LNCAP (cell line): ENCODE data around the gene PALLD.

Experiments used
- TF ChIP-seq, protein P1 (sequence below): fragments of 450-650 bp; IDR thresholded peaks from 2 replicates; pipeline ENCODE4 v1.5.1; 2017; ENCODE audit warnings: mild to moderate bottlenecking

PALLD gene

DNA sequence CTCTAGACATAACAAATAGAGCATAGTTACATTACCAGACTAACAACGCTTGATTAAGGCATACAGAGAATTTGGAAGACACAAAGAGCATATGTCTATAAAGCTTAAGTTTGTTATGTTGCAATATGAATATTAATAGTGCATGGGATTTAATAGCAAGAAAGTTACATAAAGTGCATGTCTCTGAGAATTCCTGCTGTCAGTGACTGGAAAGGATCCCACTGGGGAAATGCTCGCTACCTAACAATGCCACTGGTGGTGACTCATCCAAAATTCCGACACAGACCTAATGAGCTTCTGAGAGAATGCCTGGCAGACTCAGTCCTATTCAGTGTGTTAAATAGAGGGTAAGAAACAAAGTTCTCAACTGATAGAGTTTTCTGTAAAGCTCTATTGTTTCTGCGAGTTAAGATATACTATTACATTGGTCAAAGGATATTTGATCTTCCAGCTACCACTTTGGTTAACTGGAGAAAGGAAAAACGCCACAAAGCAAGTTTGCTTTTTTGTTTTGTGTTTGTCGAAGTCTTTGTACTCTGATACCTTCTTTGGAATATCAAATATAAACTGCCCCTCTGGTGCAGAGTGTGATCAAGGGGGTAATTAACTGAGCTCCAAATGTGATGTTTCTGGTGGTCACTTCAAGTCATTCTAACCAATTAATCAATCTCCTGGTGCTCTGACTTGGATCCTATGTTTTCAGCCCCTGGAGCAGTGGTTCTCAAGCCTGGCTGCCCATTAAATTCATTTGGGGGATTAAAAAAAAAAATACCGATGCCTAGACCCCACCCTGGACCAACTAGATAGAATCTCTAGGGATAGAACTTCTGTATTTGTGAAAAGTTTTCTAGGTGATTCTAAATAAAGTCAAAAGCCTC is 107.9 kb downstream of the PALLD start:
- TF ChIP-seq, protein P1, sequence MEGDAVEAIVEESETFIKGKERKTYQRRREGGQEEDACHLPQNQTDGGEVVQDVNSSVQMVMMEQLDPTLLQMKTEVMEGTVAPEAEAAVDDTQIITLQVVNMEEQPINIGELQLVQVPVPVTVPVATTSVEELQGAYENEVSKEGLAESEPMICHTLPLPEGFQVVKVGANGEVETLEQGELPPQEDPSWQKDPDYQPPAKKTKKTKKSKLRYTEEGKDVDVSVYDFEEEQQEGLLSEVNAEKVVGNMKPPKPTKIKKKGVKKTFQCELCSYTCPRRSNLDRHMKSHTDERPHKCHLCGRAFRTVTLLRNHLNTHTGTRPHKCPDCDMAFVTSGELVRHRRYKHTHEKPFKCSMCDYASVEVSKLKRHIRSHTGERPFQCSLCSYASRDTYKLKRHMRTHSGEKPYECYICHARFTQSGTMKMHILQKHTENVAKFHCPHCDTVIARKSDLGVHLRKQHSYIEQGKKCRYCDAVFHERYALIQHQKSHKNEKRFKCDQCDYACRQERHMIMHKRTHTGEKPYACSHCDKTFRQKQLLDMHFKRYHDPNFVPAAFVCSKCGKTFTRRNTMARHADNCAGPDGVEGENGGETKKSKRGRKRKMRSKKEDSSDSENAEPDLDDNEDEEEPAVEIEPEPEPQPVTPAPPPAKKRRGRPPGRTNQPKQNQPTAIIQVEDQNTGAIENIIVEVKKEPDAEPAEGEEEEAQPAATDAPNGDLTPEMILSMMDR = no peak

DNA sequence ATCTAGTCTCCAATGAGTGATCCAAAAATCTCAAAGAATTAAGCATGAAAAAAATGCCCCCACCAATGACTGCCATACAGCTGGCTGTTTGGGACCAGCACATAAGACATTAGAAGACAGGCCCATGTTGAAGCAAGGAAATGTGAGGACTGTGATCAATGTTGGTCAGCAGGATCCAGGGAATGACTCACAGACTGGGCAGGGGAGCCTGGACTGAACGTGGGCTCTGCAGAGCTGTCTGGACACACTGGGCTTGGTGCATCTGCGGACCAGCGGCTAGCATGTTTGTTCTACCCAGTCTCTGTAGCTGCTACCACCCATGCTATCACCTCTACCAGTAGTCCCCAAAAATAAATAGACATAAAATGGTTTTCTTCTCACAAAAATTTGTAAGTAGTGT is 108.6 kb downstream of the PALLD start:
- TF ChIP-seq, protein P1 = no peak

DNA sequence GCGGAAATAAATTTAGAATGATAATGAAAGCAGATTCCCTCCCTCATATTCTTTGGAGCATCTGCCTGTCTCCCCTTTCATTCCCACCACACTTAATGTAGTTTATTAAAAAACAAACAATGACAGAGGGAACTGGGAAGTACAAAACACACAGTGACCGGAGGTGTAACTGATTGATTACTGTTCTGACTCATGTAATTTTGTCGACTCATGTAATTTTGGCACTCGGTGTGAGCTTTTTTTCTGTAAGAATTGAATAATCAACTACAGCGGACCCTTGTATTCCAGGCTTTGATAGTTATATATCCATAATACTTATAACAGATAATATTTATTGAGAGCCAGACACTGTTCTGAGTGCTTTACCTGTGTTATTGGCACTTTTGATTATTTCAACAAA is 110.4 kb downstream of the PALLD start:
- TF ChIP-seq, protein P1 = no peak

DNA sequence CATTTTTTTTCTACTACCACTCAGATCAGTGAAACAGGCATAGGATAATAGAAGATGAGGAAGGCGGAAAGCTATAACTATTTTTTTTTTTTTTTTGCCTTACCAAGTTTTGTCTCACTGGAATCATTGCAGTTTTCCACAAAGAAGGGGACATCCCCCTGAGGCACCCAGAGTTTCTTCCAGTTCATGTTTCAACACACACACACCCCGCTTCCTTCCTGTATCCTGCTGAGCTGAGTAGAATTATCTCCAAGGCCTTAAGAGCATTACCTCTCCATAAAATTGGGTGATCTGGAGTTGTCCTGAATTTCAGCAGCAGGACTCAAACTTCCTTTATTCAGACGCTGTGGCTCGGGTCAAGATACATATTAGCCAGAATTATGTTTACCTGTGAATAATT is 111.9 kb downstream of the PALLD start:
- TF ChIP-seq, protein P1 = no peak

DNA sequence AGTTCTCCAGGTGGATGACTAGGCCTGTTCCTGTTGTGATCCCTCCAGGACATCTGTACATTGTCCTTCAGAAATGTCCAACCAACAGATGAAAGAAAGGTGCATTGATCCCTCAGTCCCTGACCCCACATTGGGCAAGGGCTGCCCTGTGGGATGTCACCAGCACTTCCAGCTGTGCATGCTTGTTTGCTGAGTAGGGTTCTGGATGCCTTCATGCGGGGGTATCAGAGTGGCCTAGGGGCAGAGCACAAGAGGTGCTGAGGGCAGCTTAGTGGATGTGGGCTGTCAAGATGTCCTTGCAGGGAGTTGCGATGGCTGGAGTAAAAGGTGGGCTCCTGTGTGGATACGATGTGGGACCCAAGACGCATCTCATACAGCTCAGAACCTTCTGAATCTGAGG is 112.5 kb downstream of the PALLD start:
- TF ChIP-seq, protein P1 = no peak

DNA sequence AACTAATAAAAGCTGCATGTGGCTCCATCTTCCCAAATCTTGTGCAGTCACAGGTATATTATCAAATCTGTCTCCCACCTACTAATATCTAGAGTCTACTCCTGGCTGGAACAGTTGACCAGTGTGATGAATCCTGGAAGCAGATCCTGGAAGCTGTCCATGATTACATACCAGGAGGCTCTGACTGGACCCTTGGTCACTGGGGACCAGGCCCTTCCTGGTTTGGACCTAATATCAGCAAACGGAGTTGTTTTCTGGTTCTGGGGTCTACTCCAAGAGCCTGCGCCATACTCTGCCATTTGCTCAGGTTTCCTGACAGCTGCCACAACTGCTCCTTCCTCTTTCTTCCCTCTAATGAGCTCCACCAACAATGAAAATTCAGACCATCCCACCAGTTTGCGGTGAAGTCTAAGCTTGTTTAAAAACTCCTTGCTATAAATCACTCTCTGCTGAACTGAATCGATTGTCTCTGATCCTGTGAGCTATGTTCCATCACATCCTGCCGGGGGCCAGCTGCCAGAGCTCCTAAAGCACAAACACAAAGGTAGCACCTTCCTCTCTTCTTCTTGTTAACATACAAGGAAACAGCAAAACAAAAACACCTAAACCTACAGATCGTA is 114.2 kb downstream of the PALLD start:
- TF ChIP-seq, protein P1 = no peak

DNA sequence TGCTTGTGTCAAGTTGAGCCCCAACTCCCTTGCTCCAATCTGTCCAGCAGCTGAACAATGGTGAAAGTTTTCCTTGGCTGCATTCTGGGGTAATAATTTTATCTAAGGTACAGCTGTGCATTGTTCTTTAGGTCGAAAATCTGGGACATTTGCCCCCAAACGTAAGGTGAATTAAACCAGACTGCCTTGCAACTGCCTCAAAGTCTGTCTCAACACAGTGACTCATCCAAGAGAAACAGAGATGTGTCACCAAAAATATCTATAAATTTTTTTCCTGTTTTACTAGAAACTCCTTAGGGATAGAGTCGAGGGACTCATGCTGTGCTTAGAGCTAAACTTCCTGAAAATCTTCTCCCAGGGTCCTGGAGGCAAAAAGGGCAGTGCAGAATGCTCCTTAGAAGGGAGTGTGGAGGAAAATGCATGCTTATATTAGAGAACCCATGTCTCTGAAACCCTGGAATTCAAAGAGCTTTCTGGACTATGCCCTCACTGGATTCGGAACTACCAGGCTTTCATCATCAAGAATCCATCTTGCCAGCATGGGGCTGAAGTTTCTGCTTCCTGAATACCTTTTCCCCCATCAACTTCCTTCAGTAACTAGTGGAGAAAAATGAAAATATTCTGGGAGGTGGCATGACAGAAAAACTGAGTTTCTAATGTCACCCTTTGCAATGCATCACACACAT is 115.7 kb downstream of the PALLD start:
- TF ChIP-seq, protein P1 = no peak
